Neural cell (in vitro differentiated cells): Measurements from ENCODE around the gene VAV2. TPM values are rescaled to one million over a fixed set of nuclear protein-coding genes. Genes with fewer than 3 reads are reported as not detected.

Source experiments
- H2AFZ ChIP-seq: fragments of 200-600, 300-800 bp; sonication (generic), shearing (Covaris generic); 2 replicates; pipeline ENCODE4 v1.6.0; 2014; ENCODE audit warnings: low read depth, mild to moderate bottlenecking, antibody characterized with exemption, low read length, moderate library complexity
- H3F3A ChIP-seq: fragments of 200-600 bp; shearing (Covaris generic); 2 replicates; pipeline ENCODE4 v1.6.1; 2016; ENCODE audit warnings: mild to moderate bottlenecking, moderate library complexity, mixed read lengths, antibody characterized with exemption, low read length; ENCODE audit not compliant: insufficient read depth, poor library complexity, severe bottlenecking
- H3K27ac ChIP-seq: fragments of 200-600, 300-800 bp; sonication (generic), shearing (Covaris generic); 2 replicates; pipeline ENCODE4 v1.5.1; 2014; ENCODE audit warnings: mild to moderate bottlenecking, low read length, moderate library complexity
- H3K27me3 ChIP-seq: fragments of 300-800, 200-600 bp; sonication (generic), shearing (Covaris generic); 2 replicates; pipeline ENCODE4 v1.6.0; 2014; ENCODE audit warnings: mild to moderate bottlenecking, low read depth, low read length, moderate library complexity; ENCODE audit not compliant: insufficient read depth
- H3K36me3 ChIP-seq: fragments of 300-800, 200-600 bp; sonication (generic), shearing (Covaris generic); 2 replicates; pipeline ENCODE4 v1.5.1; 2014; ENCODE audit warnings: mild to moderate bottlenecking, antibody characterized with exemption, low read length, moderate library complexity; ENCODE audit not compliant: insufficient read depth
- H3K4me2 ChIP-seq: fragments of 300-800, 200-600 bp; sonication (generic), shearing (Covaris generic); 2 replicates; pipeline ENCODE4 v1.6.0; 2014; ENCODE audit warnings: mild to moderate bottlenecking, low read length
- H3K4me3 ChIP-seq: fragments of 300-800, 200-600 bp; sonication (generic), shearing (Covaris generic); 2 replicates; pipeline ENCODE4 v1.5.1; 2014; ENCODE audit warnings: mild to moderate bottlenecking, low read length, moderate library complexity
- H3K79me2 ChIP-seq: fragments of 200-600 bp; shearing (Covaris generic); replicated peaks from 2 replicates; pipeline ENCODE4 v1.6.0; 2014; ENCODE audit warnings: mild to moderate bottlenecking, low read length, moderate library complexity; ENCODE audit not compliant: insufficient read depth
- H3K9ac ChIP-seq: fragments of 300-800, 200-600 bp; sonication (generic), shearing (Covaris generic); 2 replicates; pipeline ENCODE4 v1.6.1; 2016; ENCODE audit warnings: mild to moderate bottlenecking, low read length, mixed read lengths
- H3K9me2 ChIP-seq: fragments of 200-600 bp; shearing (Covaris generic); 2 replicates; pipeline ENCODE4 v1.6.1; 2016; ENCODE audit warnings: mild to moderate bottlenecking, low read length, mixed read lengths; ENCODE audit not compliant: insufficient read depth
- H3K9me3 ChIP-seq: fragments of 200-600, 300-800 bp; sonication (generic), shearing (Covaris generic); 2 replicates; pipeline ENCODE4 v1.6.1; 2016; ENCODE audit warnings: mild to moderate bottlenecking, mixed run types, low read length, moderate library complexity, mixed read lengths
- H4K20me1 ChIP-seq: fragments of 200-600 bp; shearing (Covaris generic); 2 replicates; pipeline ENCODE4 v1.6.1; 2016; ENCODE audit warnings: mild to moderate bottlenecking, mixed run types; ENCODE audit not compliant: insufficient read depth
- CTCF ChIP-seq: fragments of 450-650 bp; IDR thresholded peaks from 2 replicates; pipeline ENCODE4 v1.5.1; 2014; ENCODE audit warnings: antibody characterized with exemption, mild to moderate bottlenecking, moderate library complexity; ENCODE audit not compliant: poor library complexity, severe bottlenecking
- EP300 ChIP-seq: fragments of 450-650 bp; conservative IDR thresholded peaks from 2 replicates; pipeline ENCODE4 v1.6.1; 2014; ENCODE audit warnings: antibody characterized with exemption, mild to moderate bottlenecking, moderate library complexity; ENCODE audit not compliant: poor library complexity, severe bottlenecking
- EZH2 ChIP-seq: fragments of 200-600, 300-800 bp; shearing (Covaris generic), sonication (generic); IDR thresholded peaks from 2 replicates; pipeline ENCODE4 v1.6.1; 2014; ENCODE audit warnings: antibody characterized with exemption, low read length, borderline replicate concordance, mild to moderate bottlenecking; ENCODE audit not compliant: insufficient read depth, poor library complexity, severe bottlenecking
- MXI1 ChIP-seq: fragments of 450-650 bp; conservative IDR thresholded peaks from 2 replicates; pipeline ENCODE4 v1.6.1; 2014; ENCODE audit warnings: antibody characterized with exemption, mild to moderate bottlenecking; ENCODE audit not compliant: poor library complexity, severe bottlenecking
- POLR2AphosphoS5 ChIP-seq: IDR thresholded peaks from 2 replicates; pipeline ENCODE4 v1.6.1; 2012
- RAD21 ChIP-seq: fragments of 450-650 bp; conservative IDR thresholded peaks from 2 replicates; pipeline ENCODE4 v1.6.1; 2014; ENCODE audit warnings: antibody characterized with exemption, mild to moderate bottlenecking, moderate library complexity
- REST ChIP-seq: IDR thresholded peaks from 2 replicates; pipeline ENCODE4 v1.6.1; 2012; ENCODE audit warnings: borderline replicate concordance
- SMC3 ChIP-seq: fragments of 450-650 bp; conservative IDR thresholded peaks from 2 replicates; pipeline ENCODE4 v1.6.1; 2014; ENCODE audit warnings: antibody characterized with exemption, mild to moderate bottlenecking, moderate library complexity; ENCODE audit not compliant: poor library complexity
- TAF1 ChIP-seq: IDR thresholded peaks from 2 replicates; pipeline ENCODE4 v1.6.1; 2012; ENCODE audit warnings: low read depth
- polyA plus RNA-seq: library from polyadenylated mRNA; depleted of rRNA; stranded (reverse); fragments of >200 nt; gene quantifications from 2 replicates; pipeline ENCODE4 v1.2.3, GENCODE V29; 2014

VAV2 gene
- polyA plus RNA-seq, 1 donor from 2014 or later, result 35.2 TPM

GRCh38 chr9:133822430-133823065 lies 169.6 kb downstream of the VAV2 start:
- H3K9ac ChIP-seq, result no peak overlapping the region
- H3K4me3 ChIP-seq, result no peak overlapping the region
- H4K20me1 ChIP-seq, result no peaks in the 10 kb centered on the region
- no peaks in the 10 kb centered on the region for H3K9me2 ChIP-seq
- H3K4me2 ChIP-seq, result no peak overlapping the region
- no peak for TF ChIP-seq POLR2AphosphoS5
- TF ChIP-seq REST, result no peak
- TF ChIP-seq RAD21, result no peak
- no peak for TF ChIP-seq EP300
- TF ChIP-seq SMC3, result no peak
- no peak for TF ChIP-seq TAF1
- no peak for TF ChIP-seq EZH2
- no peak overlapping the region for H2AFZ ChIP-seq
- no peak overlapping the region for H3K27ac ChIP-seq
- H3K79me2 ChIP-seq, result no peaks in the 10 kb centered on the region
- no peaks in the 10 kb centered on the region for H3K36me3 ChIP-seq
- H3K9me3 ChIP-seq, result no peaks in the 10 kb centered on the region
- H3K27me3 ChIP-seq, result no peaks in the 10 kb centered on the region
- H3F3A ChIP-seq, result no peaks in the 10 kb centered on the region

- Histone ChIP-seq H3K9me3 (no peaks in the 10 kb centered on the region), H3K9ac (peak overlapping the region; percentile 20), H4K20me1 (no peaks in the 10 kb centered on the region), H2AFZ (no peak overlapping the region), H3K36me3 (no peaks in the 10 kb centered on the region), H3K4me3 (no peak overlapping the region), H3F3A (no peaks in the 10 kb centered on the region), H3K27ac (no peak overlapping the region), H3K9me2 (no peaks in the 10 kb centered on the region), H3K27me3 (no peaks in the 10 kb centered on the region), H3K4me2 (no peak overlapping the region), H3K79me2 (no peaks in the 10 kb centered on the region)
- TF ChIP-seq CTCF (no peak), REST (no peak), EZH2 (no peak), EP300 (no peak), MXI1 (no peak), SMC3 (no peak), POLR2AphosphoS5 (no peak), RAD21 (no peak), TAF1 (no peak)
Measured at GRCh38 chr9:133821601-133822429, 170.3 kb downstream of the VAV2 start.
